Globus pallidus (tissue), 1 donor: Measurements from ENCODE around the gene SMIM35.

Experiments used
- DNase-seq: peaks from one replicate; pipeline ENCODE4 v3.0.0-alpha.2; 2015; ENCODE audit warnings: low spot score

Gene SMIM35

DNA sequence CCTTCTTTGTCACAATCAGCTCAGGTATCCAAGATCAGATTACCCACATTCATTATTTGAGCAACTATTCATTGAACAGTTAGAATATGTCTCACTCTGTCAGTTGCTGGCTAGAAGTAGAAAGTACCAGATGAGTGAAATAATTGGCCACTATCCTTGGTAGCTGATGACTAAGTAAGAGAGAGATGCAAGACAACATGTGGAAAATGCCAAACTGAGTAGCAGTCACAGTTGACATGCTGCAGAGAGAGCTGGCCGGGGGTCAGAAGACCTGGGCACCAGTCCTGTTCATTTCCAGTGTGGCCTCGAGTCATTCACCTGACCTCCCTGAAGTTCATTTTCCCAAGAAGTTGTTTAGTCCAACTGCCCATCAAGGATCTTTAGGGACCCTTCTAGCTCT, 22.5 kb upstream of the SMIM35 start:
- no peak for DNase-seq

DNA sequence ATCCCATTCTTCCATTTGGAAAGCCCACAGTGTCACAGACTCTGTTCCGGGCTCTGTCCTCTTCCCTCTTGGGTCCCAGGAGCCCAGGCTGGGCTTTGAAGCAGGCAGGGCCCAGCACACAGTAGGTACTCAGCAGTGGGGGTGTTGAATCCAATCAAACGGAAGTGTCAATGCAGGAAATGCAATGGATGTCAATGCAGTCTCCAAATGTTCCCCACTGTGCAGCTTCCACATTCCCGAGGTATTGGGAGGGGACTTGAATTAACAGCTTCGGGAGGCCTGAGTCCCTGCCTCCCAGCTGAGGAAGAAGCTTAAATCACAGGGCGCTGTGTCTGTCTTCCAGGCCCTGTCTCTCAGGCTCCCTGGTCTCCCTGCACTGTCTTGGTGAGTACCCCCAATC, 21.8 kb upstream of the SMIM35 start:
- DNase-seq, result no peak

DNA sequence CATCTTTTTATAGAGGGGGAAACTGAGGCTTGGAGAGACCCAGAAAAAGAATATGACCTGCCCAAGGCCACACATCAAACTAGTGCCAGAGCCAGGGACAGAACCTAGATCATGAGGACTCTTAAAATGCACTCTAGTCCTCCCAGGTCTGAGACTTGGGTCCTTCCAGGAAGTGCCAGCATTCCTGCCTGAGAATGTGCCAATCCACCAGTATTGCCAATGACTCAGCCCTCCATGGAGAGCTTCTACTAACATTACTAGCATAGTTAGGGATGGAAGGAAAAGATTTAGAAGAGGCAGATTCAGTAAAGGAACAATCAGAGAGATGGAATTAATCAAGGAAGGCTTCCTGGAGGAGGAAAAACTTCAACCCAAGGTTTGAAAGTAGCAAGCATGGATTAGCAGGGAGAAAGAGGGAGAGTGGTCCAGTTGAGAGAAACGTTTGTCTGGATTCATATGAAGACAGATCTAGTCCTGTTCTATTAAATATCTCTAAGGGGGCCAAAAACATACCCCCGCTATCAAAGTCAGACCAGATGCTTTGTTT, 20.1 kb upstream of the SMIM35 start:
- DNase-seq, result no peak

DNA sequence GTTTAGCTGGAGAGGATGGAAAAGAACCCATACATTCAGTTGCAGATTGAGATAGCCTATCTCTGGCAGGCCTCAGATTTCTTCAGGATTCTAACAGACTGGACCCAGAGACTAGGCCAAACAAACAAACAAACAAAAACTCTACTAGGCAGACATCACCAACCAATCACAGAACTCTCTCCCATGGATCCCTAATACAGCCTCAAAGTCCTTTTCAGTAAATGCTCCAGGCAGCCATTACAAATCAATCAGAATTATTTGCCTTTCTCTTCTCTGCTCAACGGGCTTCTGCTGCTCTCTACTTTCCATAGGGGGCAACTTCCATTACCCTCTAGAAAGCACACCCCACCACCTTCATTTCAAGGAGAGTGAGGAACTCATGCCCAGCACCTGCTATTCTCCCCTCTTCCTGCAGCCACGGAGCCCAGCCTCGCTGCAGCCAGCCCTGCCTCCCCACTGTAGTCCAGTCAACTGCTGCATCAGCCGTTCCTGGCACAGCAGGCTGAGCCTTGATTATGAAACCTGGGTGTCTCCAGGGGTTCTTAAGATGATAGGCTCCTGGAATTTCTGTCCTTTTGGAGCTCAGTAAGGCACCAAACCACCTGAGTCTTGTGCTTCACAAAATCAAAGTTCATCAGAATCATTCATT, 19.0 kb upstream of the SMIM35 start:
- DNase-seq, result no peak

DNA sequence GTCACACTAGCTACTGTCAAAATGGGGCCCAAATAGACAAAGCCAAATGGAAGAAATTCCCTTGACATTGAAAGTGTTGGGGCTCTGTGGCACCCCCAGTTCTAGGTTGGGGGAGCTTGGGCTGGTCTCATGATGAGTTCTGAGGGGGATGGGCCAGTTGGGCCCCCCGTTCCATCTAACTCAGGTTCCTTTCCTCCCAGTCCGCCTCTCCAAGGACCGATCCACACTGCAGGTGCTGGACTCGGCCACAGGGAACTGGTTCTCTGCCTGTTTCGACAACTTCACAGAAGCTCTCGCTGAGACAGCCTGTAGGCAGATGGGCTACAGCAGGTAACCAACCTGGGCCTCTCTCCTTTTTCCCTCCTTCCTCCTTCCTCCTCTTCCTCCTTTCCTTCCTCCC, 17.7 kb upstream of the SMIM35 start:
- DNase-seq, result no peak

DNA sequence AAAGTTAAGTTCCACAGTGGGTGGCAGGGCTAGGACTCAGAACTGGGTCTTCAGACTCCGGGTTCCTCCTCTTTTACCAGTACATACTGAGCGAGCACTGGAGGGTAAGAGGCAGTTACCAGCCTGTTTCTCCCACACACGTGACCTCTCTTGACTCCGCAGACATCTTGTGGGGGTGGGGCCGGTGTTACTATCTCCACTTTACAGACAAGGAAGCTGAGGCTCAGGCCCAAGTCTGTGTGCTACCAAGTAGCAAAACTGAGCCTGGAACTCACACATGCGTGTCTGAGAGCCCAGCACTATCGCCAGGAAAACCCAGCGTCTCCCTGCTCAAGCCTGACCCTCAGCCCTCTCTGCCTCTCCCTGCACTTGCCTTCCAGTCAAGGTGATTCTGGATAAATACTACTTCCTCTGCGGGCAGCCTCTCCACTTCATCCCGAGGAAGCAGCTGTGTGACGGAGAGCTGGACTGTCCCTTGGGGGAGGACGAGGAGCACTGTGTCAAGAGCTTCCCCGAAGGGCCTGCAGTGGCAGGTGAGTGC, 16.0 kb upstream of the SMIM35 start:
- DNase-seq, result no peak

DNA sequence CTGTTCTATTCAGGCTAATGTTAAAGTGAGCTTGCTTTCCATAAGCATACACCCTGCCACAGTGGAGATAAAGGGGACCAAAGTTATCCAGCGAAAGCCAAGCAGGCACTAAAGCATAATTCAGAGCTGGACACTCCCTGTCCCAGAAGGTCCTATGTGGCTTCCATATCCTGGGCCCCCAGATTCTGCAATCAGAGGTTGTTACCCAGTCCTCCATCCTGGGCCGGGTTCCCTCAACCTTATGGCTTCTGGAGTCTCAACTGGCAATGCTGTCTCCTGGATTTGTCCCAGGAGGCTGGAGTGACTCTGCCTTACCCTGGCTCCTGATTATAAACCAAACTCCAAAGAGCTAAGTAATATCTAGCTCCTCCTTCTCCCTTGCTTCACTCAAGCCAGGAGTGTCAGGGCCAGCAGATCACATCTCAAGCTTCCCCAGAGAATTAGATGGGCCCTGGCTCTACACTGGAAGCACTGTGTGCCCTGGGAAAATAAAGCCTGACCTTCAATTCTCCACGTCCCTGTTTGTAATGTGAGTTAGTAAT, 14.0 kb upstream of the SMIM35 start:
- no peak for DNase-seq

DNA sequence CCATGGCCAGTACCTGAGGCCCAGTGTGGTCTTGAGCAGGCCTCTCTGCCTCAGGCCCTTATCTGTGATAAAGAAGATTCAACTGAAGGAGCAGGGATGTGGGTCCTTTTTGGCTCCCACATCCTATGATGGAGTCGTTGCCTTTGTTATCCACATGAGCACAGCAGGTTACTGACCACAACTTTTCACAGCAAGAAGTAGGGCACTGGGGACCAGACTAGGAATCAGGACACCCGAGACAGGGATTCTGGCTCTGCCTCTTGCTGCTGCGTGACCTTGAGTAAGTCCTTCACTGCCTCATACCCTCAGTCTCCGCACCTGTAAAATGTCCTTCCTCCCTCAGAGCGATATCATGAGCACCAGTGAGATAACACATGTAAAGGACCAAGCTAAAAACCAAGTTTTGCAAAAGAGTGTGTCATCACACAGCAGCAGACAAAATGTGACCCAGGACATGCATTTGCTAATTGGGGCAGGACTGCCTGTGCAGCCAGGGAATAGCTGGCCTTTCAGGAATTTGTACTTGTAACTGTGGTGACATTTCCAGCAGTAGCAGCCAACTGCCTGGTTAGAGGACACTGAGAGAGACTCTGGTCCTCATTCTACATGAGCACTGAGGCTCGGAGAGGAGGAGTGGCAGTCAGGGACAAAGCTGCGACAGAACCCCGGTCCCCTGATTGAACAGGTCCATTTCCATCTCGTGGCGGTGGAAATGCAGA, 13.2 kb upstream of the SMIM35 start:
- no peak for DNase-seq

DNA sequence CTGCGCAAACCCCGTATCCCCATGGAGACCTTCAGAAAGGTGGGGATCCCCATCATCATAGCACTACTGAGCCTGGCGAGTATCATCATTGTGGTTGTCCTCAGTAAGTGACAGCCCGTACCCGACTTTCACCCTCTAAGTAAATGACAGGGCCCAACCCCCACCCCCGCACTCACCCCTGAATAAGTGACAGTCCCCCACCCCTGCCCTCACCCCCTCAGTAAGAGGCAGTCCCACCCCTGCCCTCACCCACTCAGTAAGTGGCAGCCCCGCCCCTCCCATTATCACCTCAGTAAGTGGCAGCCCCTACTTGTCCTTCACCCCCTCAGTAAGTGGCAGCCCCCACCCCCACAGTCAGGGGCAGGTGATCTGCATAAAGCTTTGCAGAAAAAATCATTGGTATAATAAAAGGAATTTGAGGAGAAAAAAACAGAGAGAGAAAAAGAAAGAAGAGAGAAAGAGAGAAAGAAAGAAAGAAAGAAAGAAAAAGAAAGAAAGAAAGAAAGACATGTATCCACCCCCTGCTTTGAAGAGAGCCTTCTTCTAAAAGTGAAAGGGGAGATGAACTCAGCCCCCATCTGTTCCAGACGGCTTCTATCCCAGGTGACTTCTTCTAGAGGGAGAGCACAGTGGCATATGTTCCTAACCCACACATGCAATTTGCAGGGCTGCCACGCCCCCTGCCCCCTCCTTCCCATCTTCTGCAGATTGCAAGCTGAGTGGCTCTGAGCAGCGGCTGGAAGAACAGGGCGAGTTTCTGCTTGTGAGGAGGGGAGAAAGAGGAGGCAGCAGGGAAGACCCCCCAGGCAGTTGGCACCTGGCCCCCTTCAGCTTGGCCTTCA, 12.5 kb upstream of the SMIM35 start:
- no peak for DNase-seq

DNA sequence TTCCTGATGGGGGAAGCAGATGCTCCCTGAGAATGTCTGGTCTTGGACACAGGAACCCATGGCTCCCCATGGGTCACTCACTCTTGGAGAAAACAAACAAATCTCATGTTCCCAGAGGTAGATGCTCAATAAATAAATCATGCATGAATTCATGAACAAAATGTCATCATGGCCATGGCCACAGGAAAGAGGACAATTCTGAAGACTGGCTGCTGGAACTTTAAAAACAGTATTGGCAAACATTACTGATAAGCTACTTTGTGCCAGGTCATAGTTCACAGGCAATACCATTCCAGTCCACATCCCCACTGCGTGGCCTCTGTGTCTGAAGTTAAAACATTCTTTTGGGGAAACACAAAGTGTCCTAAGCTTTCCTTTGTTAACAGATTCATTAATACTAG, 9.2 kb upstream of the SMIM35 start:
- DNase-seq, result no peak

DNA sequence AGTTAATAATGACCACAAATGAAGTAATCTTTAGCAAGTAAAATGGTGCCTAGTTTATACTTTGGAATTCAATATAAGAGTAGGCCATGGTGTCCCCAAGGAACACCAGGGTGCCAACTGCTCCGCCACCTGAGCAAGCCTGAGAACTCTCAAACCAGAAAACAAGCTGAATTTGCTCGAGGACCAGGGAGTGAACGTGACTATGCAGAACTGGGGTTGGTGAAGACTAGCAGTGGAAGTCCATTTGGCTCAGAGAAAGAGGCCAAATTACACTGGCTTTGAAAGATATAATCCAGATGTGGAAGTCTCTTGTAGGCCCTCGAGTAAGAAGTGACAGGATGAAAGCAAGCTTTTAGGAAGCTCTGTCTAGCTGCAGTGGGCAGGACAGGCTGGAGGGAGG, 8.7 kb upstream of the SMIM35 start:
- DNase-seq, result no peak

DNA sequence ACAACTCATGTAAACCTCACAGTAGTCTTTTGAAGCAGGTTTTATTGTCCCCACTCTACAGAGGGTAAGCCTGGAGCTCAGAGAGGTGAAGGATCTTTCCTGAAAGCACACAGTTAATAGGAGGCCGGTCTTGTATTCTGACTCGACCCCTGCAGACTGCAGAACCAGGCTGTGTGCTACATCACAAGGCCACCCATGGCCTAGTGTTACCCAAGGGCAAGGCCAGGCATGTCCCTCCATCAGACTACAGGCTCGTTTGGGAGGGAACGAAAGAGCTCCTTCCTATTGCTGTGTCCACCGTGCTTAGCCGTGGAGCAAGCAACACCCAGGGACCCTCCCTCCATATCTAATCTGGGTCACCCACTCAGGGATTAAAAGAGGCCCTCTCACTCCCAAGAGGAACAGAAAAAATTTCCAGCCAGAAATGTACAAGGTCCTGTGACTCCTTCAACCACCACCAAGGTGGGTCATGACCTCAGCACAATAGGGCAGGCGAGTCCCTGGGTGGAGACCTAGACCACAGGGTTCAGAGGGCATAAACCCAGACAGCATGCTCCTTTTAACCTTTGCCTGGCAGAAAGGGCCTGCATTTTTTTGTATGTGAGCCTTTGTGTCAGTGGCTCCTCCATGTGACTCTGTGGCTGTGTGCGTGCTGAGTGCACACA, 6.3 kb upstream of the SMIM35 start:
- DNase-seq, result no peak

DNA sequence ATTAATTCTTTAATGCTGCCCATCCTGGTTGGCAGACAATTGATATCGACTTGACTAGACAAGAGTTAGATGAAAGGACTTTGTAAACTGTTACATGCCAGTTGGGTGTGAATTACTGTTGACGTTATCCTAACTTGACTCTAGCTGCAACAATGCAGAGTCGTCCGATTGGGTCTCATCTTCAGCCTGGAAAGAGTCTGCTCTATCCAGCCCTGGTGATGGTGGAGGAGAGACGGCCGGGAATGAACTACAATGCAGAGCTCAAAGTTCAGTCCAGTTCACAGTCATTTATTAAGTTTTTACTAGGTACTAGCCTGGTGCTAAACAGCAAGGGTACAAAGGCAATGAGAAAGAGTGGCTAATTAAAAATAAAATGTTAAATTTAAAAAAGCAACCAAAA, 4.9 kb upstream of the SMIM35 start:
- DNase-seq, result no peak

DNA sequence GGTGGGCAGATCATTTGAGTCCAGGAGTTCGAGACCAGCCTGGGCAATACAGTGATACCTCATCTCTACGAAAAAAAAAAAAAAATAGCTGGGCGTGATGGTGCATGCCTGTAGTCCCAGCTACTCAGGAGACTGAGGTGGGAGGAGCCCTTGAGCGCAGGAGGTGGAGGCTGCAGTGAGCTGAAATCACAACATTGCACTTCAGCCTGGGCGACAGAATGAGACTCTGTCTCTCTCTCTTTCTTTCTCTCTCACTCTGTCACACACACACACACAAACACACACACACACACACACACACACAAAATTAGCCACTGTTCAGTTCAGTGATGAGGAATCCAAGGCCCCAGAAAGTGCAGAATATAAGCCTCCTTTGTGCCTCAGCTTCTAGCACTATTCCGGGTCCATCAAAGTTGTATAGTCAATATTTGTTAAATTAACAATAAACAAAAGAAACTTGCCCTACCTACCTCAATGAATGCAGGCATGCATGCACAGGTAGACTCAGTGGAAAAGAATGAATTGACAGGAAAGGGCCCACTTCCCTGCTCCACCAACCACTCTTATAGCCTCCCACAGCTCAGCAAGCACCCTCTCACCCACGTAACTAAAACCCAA, 3.9 kb upstream of the SMIM35 start:
- DNase-seq, result no peak

DNA sequence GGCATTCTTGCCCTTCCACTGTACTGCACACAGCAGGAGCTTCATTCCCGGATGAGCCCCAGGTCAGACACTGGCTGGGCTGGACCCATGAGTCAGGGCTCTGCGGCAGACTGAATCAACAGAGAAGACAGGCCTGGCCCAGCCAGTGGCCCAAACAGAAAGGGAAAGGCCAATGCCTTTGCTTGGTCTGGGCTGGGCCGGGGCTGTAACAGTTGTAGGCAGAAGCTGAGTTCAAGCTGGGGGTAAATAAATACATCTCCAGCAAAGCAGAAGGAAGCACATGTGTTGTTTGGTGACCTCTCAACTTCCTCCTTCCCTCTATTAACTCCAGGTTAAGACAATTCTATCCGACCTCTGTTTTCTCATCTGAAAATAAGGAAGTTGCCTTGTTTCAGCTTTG, 1.8 kb upstream of the SMIM35 start:
- peak; percentile 43 for DNase-seq

DNA sequence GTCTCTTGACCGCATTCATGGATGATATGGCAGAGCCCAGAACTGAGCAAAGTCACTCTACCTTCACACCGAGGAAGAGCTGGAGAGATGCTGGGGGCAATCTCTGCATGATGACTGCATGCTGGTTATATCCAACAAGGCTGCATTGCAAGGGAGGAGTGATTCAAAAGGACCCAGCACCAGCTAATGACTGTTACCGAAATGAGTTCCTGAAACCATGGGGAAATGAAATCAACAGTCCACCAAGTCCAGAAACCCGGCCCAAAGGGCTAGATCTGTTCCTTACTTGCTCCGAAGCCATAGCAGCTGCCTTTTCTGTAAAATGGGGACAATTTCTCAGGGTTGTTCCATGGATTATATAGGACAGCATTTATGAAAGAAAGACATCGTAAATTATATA, 1.2 kb upstream of the SMIM35 start:
- DNase-seq, result peak; percentile 15

DNA sequence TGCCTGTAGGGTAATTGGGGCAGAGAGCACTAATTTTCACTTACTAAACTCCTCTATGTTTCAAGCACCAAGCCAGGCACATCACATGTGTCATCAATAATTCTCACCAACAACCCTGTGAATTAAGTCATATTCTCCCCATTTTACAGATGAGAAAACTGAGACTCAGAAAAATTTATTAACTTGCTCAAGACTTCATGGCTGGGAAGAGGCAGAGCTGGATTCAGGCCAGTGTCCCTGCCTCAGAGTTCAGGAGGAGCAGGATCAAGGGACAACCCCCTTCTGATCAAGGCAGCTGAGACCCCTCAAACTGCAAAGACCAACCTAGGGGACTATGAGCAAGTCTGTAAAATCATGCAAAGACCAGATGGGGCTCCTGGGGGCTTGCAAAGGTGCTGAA, 2.1 kb downstream of the SMIM35 start:
- no peak for DNase-seq

DNA sequence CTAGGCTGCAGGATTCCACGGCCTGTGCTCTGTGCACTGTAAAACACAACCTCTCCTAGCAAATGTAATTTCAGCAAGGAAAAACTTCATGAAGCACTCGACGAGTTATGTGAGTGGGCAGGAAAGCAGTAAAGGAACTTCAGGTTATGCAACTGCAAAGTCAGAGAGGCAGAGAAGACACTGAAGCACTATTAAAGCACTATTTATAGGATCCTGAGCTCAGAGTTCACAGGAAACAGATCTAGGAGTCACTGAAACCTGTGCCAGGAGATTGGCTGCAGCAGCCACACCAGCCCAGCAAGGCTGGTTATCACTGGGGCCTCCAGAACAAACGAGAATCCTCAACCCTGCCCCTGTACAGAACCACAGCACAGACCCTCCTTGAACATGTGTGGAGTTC, 2.5 kb downstream of the SMIM35 start:
- peak; percentile 31 for DNase-seq

DNA sequence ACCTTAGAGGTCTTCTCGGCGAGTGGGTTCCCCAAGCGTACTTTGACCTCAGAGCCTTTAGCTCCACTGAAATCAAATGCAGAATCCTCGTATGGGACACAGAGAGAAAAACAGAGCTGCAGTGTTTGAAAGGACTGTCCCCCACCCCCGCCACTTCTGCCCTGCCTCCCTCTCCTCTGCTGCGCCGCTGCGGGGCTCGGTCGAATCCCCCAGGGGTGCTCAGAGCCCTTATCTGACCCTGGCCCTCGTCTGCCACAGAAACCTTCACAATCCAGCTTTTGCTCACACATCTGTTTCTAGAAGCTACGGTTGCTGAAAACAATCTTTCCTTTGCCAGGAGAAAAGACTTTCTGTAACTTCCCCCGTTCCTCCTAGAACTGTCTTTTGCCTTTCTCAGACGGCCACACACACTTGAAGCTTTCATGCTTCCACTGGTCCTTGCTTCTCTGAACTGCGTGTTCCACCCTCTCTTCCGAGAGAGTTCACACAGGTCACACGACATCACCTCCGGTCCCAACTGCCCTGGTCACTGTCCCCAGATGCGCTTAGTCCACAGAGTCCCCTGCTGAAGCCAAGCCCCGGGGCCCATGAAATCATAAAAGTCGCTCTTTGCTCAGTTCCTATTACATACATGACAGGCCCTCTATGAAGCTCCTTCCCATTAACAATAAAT, 3.7 kb downstream of the SMIM35 start:
- DNase-seq, result no peak

DNA sequence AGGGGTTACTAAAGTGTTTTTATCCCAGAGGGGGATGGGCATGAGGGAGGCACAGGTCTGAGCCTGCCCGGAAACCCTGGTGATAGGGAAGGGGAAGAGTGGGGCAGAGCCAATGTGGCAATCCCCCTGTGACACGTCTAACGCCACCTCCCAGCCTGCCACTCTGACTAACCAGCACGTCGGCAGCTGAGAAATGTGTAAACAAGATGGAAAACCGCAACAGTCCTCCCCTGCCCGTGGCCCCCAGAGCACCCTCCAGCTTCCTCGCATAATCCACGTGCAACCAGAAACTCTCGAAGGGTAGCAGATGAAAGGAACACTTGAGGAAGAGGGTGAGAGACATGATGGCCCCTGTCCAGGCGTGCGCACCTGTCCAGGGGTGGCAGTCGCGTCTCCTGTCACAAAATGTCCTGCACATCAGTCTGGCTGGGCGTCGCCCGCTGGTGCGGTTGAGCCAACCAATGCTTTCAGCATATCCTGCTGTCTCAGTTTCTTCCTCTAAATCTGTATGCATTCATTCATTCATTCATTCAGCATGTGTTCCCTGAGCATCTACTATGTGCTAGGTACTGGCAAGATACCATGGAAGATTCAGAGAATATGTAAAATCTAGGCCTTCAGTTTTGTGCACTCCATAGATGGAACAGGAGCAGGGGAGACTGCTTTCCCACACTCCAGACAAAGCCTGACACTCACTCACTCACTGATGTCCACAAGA, 5.4 kb downstream of the SMIM35 start:
- DNase-seq, result no peak
